WTC11 (cell line): ENCODE measurements around the gene SLC5A7. TPM values are rescaled to one million over a fixed set of nuclear protein-coding genes. Genes with fewer than 3 reads are reported as not detected.

ENCODE experiments used
- ATAC-seq: fragments of 200-7000 bp; cut with Tn5 transposase; 2 replicates; pipeline ENCODE4 v1.10.0; 2021; ENCODE audit warnings: mild to moderate bottlenecking, moderate library complexity
- CTCF ChIA-PET: fragments of 300-600 bp; sonication (Branson Sonifier 250); formaldehyde crosslinking; loops from one replicate; lab custom pipeline; 2021; ENCODE audit warnings: antibody characterized with exemption; lab: Charles Lee
- POLR2A ChIA-PET: fragments of 350-600 bp; sonication (Branson Sonifier 250); formaldehyde crosslinking; loops from one replicate; lab custom pipeline; 2021; ENCODE audit warnings: antibody characterized with exemption; lab: Charles Lee
- DNase-seq: peaks from one replicate; pipeline ENCODE4 v3.0.0; 2021; ENCODE audit warnings: low spot score
- H3K27ac Mint-ChIP-seq: 2 replicates; pipeline ENCODE4 v1.8.0; 2021; ENCODE audit warnings: mixed read lengths
- H3K27me3 Mint-ChIP-seq: 2 replicates; pipeline ENCODE4 v1.8.0; 2021; ENCODE audit warnings: low read depth, mild to moderate bottlenecking, moderate library complexity, mixed read lengths
- H3K36me3 Mint-ChIP-seq: 2 replicates; pipeline ENCODE4 v1.8.0; 2021; ENCODE audit warnings: mixed read lengths
- H3K4me1 Mint-ChIP-seq: 2 replicates; pipeline ENCODE4 v1.8.0; 2022; ENCODE audit warnings: mixed read lengths
- H3K4me3 Mint-ChIP-seq: 2 replicates; pipeline ENCODE4 v1.8.0; 2021; ENCODE audit warnings: mild to moderate bottlenecking, moderate library complexity, mixed read lengths
- H3K9me3 Mint-ChIP-seq: 2 replicates; pipeline ENCODE4 v1.8.0; 2021; ENCODE audit warnings: mixed read lengths
- ATF1 ChIP-seq: sonication (generic); formaldehyde crosslinking; IDR thresholded peaks from 2 replicates; pipeline ENCODE4 v1.8.1; 2023; ENCODE audit warnings: mild to moderate bottlenecking, moderate library complexity, missing genetic modification reagents
- ATF2 ChIP-seq: sonication (generic); formaldehyde crosslinking; IDR thresholded peaks from 2 replicates; pipeline ENCODE4 v1.8.1; 2022; ENCODE audit warnings: low read depth, missing genetic modification reagents, borderline replicate concordance
- E2F5 ChIP-seq: sonication (generic); formaldehyde crosslinking; IDR thresholded peaks from 2 replicates; pipeline ENCODE4 v1.8.1; 2022; ENCODE audit warnings: mild to moderate bottlenecking, moderate library complexity, missing genetic modification reagents
- ELF4 ChIP-seq: sonication (generic); formaldehyde crosslinking; IDR thresholded peaks from 2 replicates; pipeline ENCODE4 v1.8.1; 2022; ENCODE audit warnings: low read depth, mild to moderate bottlenecking, moderate library complexity, missing genetic modification reagents
- ESRRA ChIP-seq: sonication (generic); formaldehyde crosslinking; IDR thresholded peaks from 2 replicates; pipeline ENCODE4 v1.8.1; 2022; ENCODE audit warnings: mild to moderate bottlenecking, missing genetic modification reagents, borderline replicate concordance
- FOXK1 ChIP-seq: sonication (generic); formaldehyde crosslinking; IDR thresholded peaks from 2 replicates; pipeline ENCODE4 v1.8.0; 2022; ENCODE audit warnings: mild to moderate bottlenecking, moderate library complexity, missing genetic modification reagents
- MLX ChIP-seq: sonication (generic); formaldehyde crosslinking; IDR thresholded peaks from 2 replicates; pipeline ENCODE4 v1.8.1; 2023; ENCODE audit warnings: mild to moderate bottlenecking, missing genetic modification reagents, moderate library complexity
- MXD4 ChIP-seq: fragments of 250-450 bp; sonication (Bioruptor Pico); IDR thresholded peaks from 2 replicates; pipeline ENCODE4 v1.8.0; 2021; ENCODE audit warnings: mild to moderate bottlenecking, moderate library complexity, borderline replicate concordance
- NR3C1 ChIP-seq: sonication (generic); formaldehyde crosslinking; conservative IDR thresholded peaks from 2 replicates; pipeline ENCODE4 v1.8.1; 2023; ENCODE audit warnings: low read depth, mild to moderate bottlenecking, missing genetic modification reagents
- STAT6 ChIP-seq: sonication (generic); formaldehyde crosslinking; conservative IDR thresholded peaks from 2 replicates; pipeline ENCODE4 v1.8.1; 2023; ENCODE audit warnings: mild to moderate bottlenecking, low read depth, missing genetic modification reagents, moderate library complexity
- TCF7 ChIP-seq: sonication (generic); formaldehyde crosslinking; IDR thresholded peaks from 2 replicates; pipeline ENCODE4 v1.8.0; 2022; ENCODE audit warnings: mild to moderate bottlenecking, low read depth, missing genetic modification reagents, moderate library complexity
- ZMAT4 ChIP-seq: fragments of 250-450 bp; sonication (Bioruptor Pico); IDR thresholded peaks from 2 replicates; pipeline ENCODE4 v1.9.0; 2021; ENCODE audit warnings: mild to moderate bottlenecking
- ZNF263 ChIP-seq: sonication (generic); formaldehyde crosslinking; IDR thresholded peaks from 2 replicates; pipeline ENCODE4 v1.8.1; 2022; ENCODE audit warnings: low read depth, mild to moderate bottlenecking, moderate library complexity, missing genetic modification reagents
- ZNF281 ChIP-seq: sonication (generic); formaldehyde crosslinking; IDR thresholded peaks from 2 replicates; pipeline ENCODE4 v1.8.0; 2023; ENCODE audit warnings: mild to moderate bottlenecking, missing genetic modification reagents
- ZNF423 ChIP-seq: fragments of 250-450 bp; sonication (Bioruptor Pico); IDR thresholded peaks from 2 replicates; pipeline ENCODE4 v2.1.2; 2022; ENCODE audit warnings: mild to moderate bottlenecking, moderate library complexity
- ZSCAN18 ChIP-seq: fragments of 250-450 bp; sonication (Bioruptor Pico); IDR thresholded peaks from 2 replicates; pipeline ENCODE4 v2.1.2; 2022; ENCODE audit warnings: mild to moderate bottlenecking, moderate library complexity
- total RNA-seq: library from RNA; stranded (reverse); gene quantifications from 3 replicates; pipeline ENCODE4 v1.2.3, GENCODE V29; 2021

Gene SLC5A7
- total RNA-seq, 1 experiment from 2014 or later: not detected

- TF ChIP-seq ZMAT4 (CRISPR knock-in tag) (no peak), ZSCAN18 (CRISPR knock-in tag) (no peak), E2F5 (CRISPR knock-in tag) (no peak)
Measured at GRCh38 chr2:108010912-108011591, 24.7 kb downstream of the SLC5A7 start (continued).

- Mint-ChIP-seq H3K27ac (no peak overlapping the region), H3K9me3 (peaks cover 35% of the 10 kb centered on the region), H3K36me3 (peaks cover 22% of the 10 kb centered on the region), H3K27me3 (no peaks in the 10 kb centered on the region), H3K4me3 (no peak overlapping the region), H3K4me1 (no peaks in the 10 kb centered on the region)
- DNase-seq (no peak), ATAC-seq (no peak)
- POLR2A ChIA-PET: no interaction called here
- no peak for TF ChIP-seq MLX (CRISPR knock-in tag)
- no peak for TF ChIP-seq ESRRA (CRISPR knock-in tag)
- TF ChIP-seq ZNF281 (CRISPR knock-in tag): no peak
- no peak for TF ChIP-seq NR3C1 (CRISPR knock-in tag)
- TF ChIP-seq TCF7 (CRISPR knock-in tag): no peak
- no peak for TF ChIP-seq ZNF423 (CRISPR knock-in tag)
- no peak for TF ChIP-seq FOXK1 (CRISPR knock-in tag)
- no peak for TF ChIP-seq ZNF263
- no peak for TF ChIP-seq MXD4 (CRISPR knock-in tag)
- TF ChIP-seq ATF1: no peak
- no peak for TF ChIP-seq STAT6 (CRISPR knock-in tag)
- TF ChIP-seq ATF2 (CRISPR knock-in tag): no peak
- TF ChIP-seq ELF4: no peak
- CTCF ChIA-PET: no interaction called here
Measured at GRCh38 chr2:108013305-108013704, 27.0 kb downstream of the SLC5A7 start.
